SK-N-SH (cell line): ENCODE data around the gene WNK2. TPM values are rescaled to one million over a fixed set of nuclear protein-coding genes. Genes with fewer than 3 reads are reported as not detected.

Experiments
- CTCF ChIA-PET: fragments of 300-600, 350-600 bp; formaldehyde crosslinking; extraction: SDS; loops from one replicate; lab custom pipeline; 2021; lab: Yijun Ruan, JAX
- POLR2A ChIA-PET: fragments of 350-600 bp; sonication (Branson Sonifier 250); formaldehyde crosslinking; extraction: SDS; loops from one replicate; lab custom pipeline; 2020; ENCODE audit warnings: antibody characterized with exemption, inconsistent platforms; lab: Yijun Ruan, JAX
- DNase-seq: peaks from one replicate; pipeline ENCODE4 v3.0.0; 2012
- H2AFZ ChIP-seq: fragments of 200-600 bp; sonication (generic); 2 replicates; pipeline ENCODE4 v1.8.1; 2016; ENCODE audit warnings: antibody characterized with exemption, mild to moderate bottlenecking, low read depth
- H3F3A ChIP-seq: fragments of 200-600 bp; sonication (generic); replicated peaks from 2 replicates; pipeline ENCODE3; 2016; ENCODE audit warnings: antibody characterized with exemption, mild to moderate bottlenecking; ENCODE audit not compliant: insufficient read depth
- H3K27ac ChIP-seq, 2 experiments: fragments of 200-500 bp in 1 of 2; fragments of 200-600 bp in 1 of 2; sonication (Bioruptor generic) in 1 of 2; sonication (generic), shearing (Covaris generic) in 1 of 2; 2 replicates each; pipeline versions ENCODE4 v1.5.1 to v1.6.1; 2014 to 2016; ENCODE audit warnings: low read depth in 2 of 2, inconsistent platforms in 1 of 2, low read length in 1 of 2, mild to moderate bottlenecking in 1 of 2, mixed read lengths in 1 of 2
- H3K27me3 ChIP-seq: fragments of 200-600 bp; sonication (generic), shearing (Covaris generic); 2 replicates; pipeline ENCODE4 v1.6.1; 2016; ENCODE audit warnings: mixed run types; ENCODE audit not compliant: insufficient read depth
- H3K36me3 ChIP-seq, 2 experiments: fragments of 200-500 bp in 1 of 2; fragments of 200-600 bp in 1 of 2; sonication (Bioruptor generic) in 1 of 2; sonication (generic) in 1 of 2; replicated peaks in 1 of 2; 2 replicates each; pipeline versions ENCODE3 to v1.5.1; 2014 to 2016; ENCODE audit warnings: low read length in 1 of 2, mild to moderate bottlenecking in 1 of 2; ENCODE audit not compliant: insufficient read depth in 2 of 2, control insufficient read depth in 1 of 2
- H3K4me1 ChIP-seq, 2 experiments: fragments of 200-500 bp in 1 of 2; fragments of 200-600 bp in 1 of 2; sonication (Bioruptor generic) in 1 of 2; sonication (generic), shearing (Covaris generic) in 1 of 2; 2 replicates each; pipeline versions ENCODE4 v1.5.1 to v1.6.1; 2014 to 2016; ENCODE audit warnings: low read depth in 1 of 2, low read length in 1 of 2, mixed run types in 1 of 2; ENCODE audit not compliant: insufficient read depth in 2 of 2, control insufficient read depth in 1 of 2
- H3K4me2 ChIP-seq: fragments of 200-600 bp; sonication (generic), shearing (Covaris generic); 2 replicates; pipeline ENCODE4 v1.6.1; 2017; ENCODE audit warnings: mixed run types
- H3K4me3 ChIP-seq, 2 experiments: fragments of 200-500 bp in 1 of 2; fragments of 200-600 bp in 1 of 2; sonication (Bioruptor generic) in 1 of 2; sonication (generic), shearing (Covaris generic) in 1 of 2; 2 replicates each; pipeline versions ENCODE4 v1.5.1 to v1.8.1; 2014 to 2016; ENCODE audit warnings: low read depth in 2 of 2, inconsistent platforms in 1 of 2, low read length in 1 of 2, mild to moderate bottlenecking in 1 of 2, mixed read lengths in 1 of 2, moderate library complexity in 1 of 2
- H3K79me2 ChIP-seq: fragments of 200-600 bp; sonication (generic); 2 replicates; pipeline ENCODE4 v1.8.1; 2017; ENCODE audit warnings: mild to moderate bottlenecking; ENCODE audit not compliant: insufficient read depth
- H3K9ac ChIP-seq: fragments of 200-600 bp; sonication (generic); 2 replicates; pipeline ENCODE4 v1.6.1; 2017; ENCODE audit warnings: mixed run types
- H3K9me2 ChIP-seq: fragments of 200-600 bp; sonication (generic); 2 replicates; pipeline ENCODE4 v1.6.1; 2017; ENCODE audit warnings: mixed run types
- H3K9me3 ChIP-seq: fragments of 200-600 bp; sonication (generic); 2 replicates; pipeline ENCODE4 v1.6.1; 2017; ENCODE audit warnings: mixed run types, mild to moderate bottlenecking, moderate library complexity
- H4K20me1 ChIP-seq: fragments of 200-600 bp; sonication (generic); 2 replicates; pipeline ENCODE4 v1.6.1; 2017; ENCODE audit warnings: mild to moderate bottlenecking, mixed run types; ENCODE audit not compliant: insufficient read depth
- EZH2phosphoT487 ChIP-seq: fragments of 200-600 bp; sonication (generic); IDR thresholded peaks from 2 replicates; pipeline ENCODE4 v1.6.1; 2017; ENCODE audit warnings: low read depth, mixed run types, mild to moderate bottlenecking, antibody characterized with exemption, moderate library complexity, borderline replicate concordance
- FOXJ3 ChIP-seq: sonication (generic); formaldehyde crosslinking; IDR thresholded peaks from 2 replicates; pipeline ENCODE4 v1.5.1; 2020; ENCODE audit warnings: mild to moderate bottlenecking, missing genetic modification reagents
- FOXM1 ChIP-seq: IDR thresholded peaks from 2 replicates; pipeline ENCODE4 v1.4.0; 2012; ENCODE audit warnings: low read depth, mild to moderate bottlenecking
- GATA2 ChIP-seq: sonication (generic); formaldehyde crosslinking; IDR thresholded peaks from 2 replicates; pipeline ENCODE4 v1.5.0; 2020; ENCODE audit warnings: mild to moderate bottlenecking, missing genetic modification reagents
- NFIC ChIP-seq: IDR thresholded peaks from 2 replicates; pipeline ENCODE4 v1.4.0; 2012; ENCODE audit warnings: borderline replicate concordance
- NRF1 ChIP-seq: IDR thresholded peaks from 2 replicates; pipeline ENCODE4 v1.6.1; 2012; ENCODE audit warnings: low read depth, mild to moderate bottlenecking, low read length
- PBX3 ChIP-seq: IDR thresholded peaks from 2 replicates; pipeline ENCODE4; 2012
- POLR2AphosphoS5 ChIP-seq: IDR thresholded peaks from 2 replicates; pipeline ENCODE4 v1.6.1; 2012; ENCODE audit warnings: low read depth, low read length
- RAD21 ChIP-seq: IDR thresholded peaks from 2 replicates; pipeline ENCODE4 v1.6.1; 2012; ENCODE audit warnings: mild to moderate bottlenecking, low read length
- REST ChIP-seq: IDR thresholded peaks from 2 replicates; pipeline ENCODE4 v1.6.1; 2012; ENCODE audit warnings: mild to moderate bottlenecking, low read depth, low read length, moderate library complexity
- RFX5 ChIP-seq: IDR thresholded peaks from 2 replicates; pipeline ENCODE4 v1.6.1; 2012; ENCODE audit warnings: mild to moderate bottlenecking, improper control_type of control experiment, low read length
- TEAD4 ChIP-seq: IDR thresholded peaks from 2 replicates; pipeline ENCODE4 v1.4.0; 2012; ENCODE audit warnings: mild to moderate bottlenecking, borderline replicate concordance; ENCODE audit not compliant: insufficient read depth
- USF2 ChIP-seq: fragments of 150-350 bp; IDR thresholded peaks from 2 replicates; pipeline ENCODE4 v1.6.1; 2017; ENCODE audit warnings: antibody characterized with exemption, low read length, low read depth, borderline replicate concordance
- ZBTB33 ChIP-seq: IDR thresholded peaks from 2 replicates; pipeline ENCODE4 v1.4.0; 2012; ENCODE audit warnings: low read depth, borderline replicate concordance
- WGBS: methylation state at CpG from one replicate; pipeline ENCODE4 v1.1.6; 2017; ENCODE audit warnings: low lambda C conversion rate; 5-methylcytosine and 5-hydroxymethylcytosine counted together
- polyA plus RNA-seq, 3 experiments: library from polyadenylated mRNA; depleted of rRNA; stranded (reverse); fragments of >200 nt; gene quantifications; 2 replicates each; pipeline ENCODE4 v1.2.3, GENCODE V29; 2012

WNK2 gene
- polyA plus RNA-seq, 1 of the 3 experiments (the other 2 are of a cell fraction), result 0.12 TPM

GRCh38 chr9:93364734-93365426 lies 180.9 kb downstream of the WNK2 start (continued):
- no peak for TF ChIP-seq EZH2phosphoT487

- Histone ChIP-seq H2AFZ (no peak overlapping the region), H3K4me2 (no peak overlapping the region), H3K4me1 (no peaks in the 10 kb centered on the region)
- TF ChIP-seq NRF1 (no peak), RFX5 (no peak), USF2 (no peak), ZBTB33 (no peak), TEAD4 (no peak), RAD21 (no peak)
- TF ChIP-seq, all 33 proteins: peak for 0
- WGBS, result 46% methylated on average over 8 of the region's 12 CpGs
- CTCF ChIA-PET, result no interaction called here
- H3K79me2 ChIP-seq, result no peaks in the 10 kb centered on the region
- H4K20me1 ChIP-seq, result no peaks in the 10 kb centered on the region
- no peaks in the 10 kb centered on the region for H3K9me3 ChIP-seq
- no peaks in the 10 kb centered on the region for H3K27me3 ChIP-seq
- DNase-seq, result no peak
- no peak overlapping the region for H3K4me3 ChIP-seq
- POLR2A ChIA-PET, result no interaction called here
- no peak overlapping the region for H3K27ac ChIP-seq
- no peaks in the 10 kb centered on the region for H3K36me3 ChIP-seq
- no peaks in the 10 kb centered on the region for H3K9me2 ChIP-seq
- H3K9ac ChIP-seq, result no peak overlapping the region
- H3F3A ChIP-seq, result no peaks in the 10 kb centered on the region
These were observed 181.6 kb downstream of the WNK2 start for GRCh38 chr9:93365427-93366118.

GRCh38 chr9:93366119-93366447 lies 182.1 kb downstream of the WNK2 start:
- WGBS, result 49% methylated on average over 11 of the region's 12 CpGs
- H3K27ac ChIP-seq, result no peak overlapping the region
- H3K9ac ChIP-seq, result no peak overlapping the region
- H2AFZ ChIP-seq, result no peak overlapping the region
- H3K4me2 ChIP-seq, result no peak overlapping the region
- no peaks in the 10 kb centered on the region for H4K20me1 ChIP-seq
- DNase-seq, result no peak
- CTCF ChIA-PET, result no interaction called here
- no peaks in the 10 kb centered on the region for H3K27me3 ChIP-seq
- POLR2A ChIA-PET, result no interaction called here
- H3K36me3 ChIP-seq, result no peaks in the 10 kb centered on the region
- no peaks in the 10 kb centered on the region for H3K4me1 ChIP-seq
- no peaks in the 10 kb centered on the region for H3K79me2 ChIP-seq
- H3K9me2 ChIP-seq, result no peaks in the 10 kb centered on the region
- H3F3A ChIP-seq, result no peaks in the 10 kb centered on the region
- H3K9me3 ChIP-seq, result no peaks in the 10 kb centered on the region
- H3K4me3 ChIP-seq, result no peak overlapping the region
- TF ChIP-seq USF2 (no peak), PBX3 (no peak), NFIC (no peak), FOXJ3 (CRISPR knock-in tag) (no peak), GATA2 (no peak), POLR2AphosphoS5 (no peak), REST (no peak), FOXM1 (no peak)
